Ectodermal cell (in vitro differentiated cells): ENCODE data around the gene MEX3A.

Experiments used
- H3K27ac ChIP-seq: 2 replicates; pipeline ENCODE4 v1.7.0; 2013; ENCODE audit warnings: mild to moderate bottlenecking, low read depth, low read length; ENCODE audit not compliant: insufficient read depth, poor library complexity, severe bottlenecking
- H3K27me3 ChIP-seq: 2 replicates; pipeline ENCODE4 v1.7.0; 2013; ENCODE audit warnings: mild to moderate bottlenecking, low read length; ENCODE audit not compliant: insufficient read depth, control insufficient read depth, poor library complexity, severe bottlenecking
- H3K36me3 ChIP-seq: one replicate; pipeline ENCODE4 v1.7.0; 2013; ENCODE audit warnings: low read length; ENCODE audit not compliant: control insufficient read depth, insufficient read depth
- H3K4me1 ChIP-seq: one replicate; pipeline ENCODE4 v1.7.0; 2013; ENCODE audit warnings: low read length; ENCODE audit not compliant: control insufficient read depth, insufficient read depth
- H3K4me3 ChIP-seq: 2 replicates; pipeline ENCODE4 v1.7.0; 2013; ENCODE audit warnings: low read depth, low read length, control low read depth; ENCODE audit not compliant: insufficient read depth
- H3K9me3 ChIP-seq: 2 replicates; pipeline ENCODE4 v1.7.0; 2013; ENCODE audit warnings: mild to moderate bottlenecking, low read length, moderate library complexity; ENCODE audit not compliant: control insufficient read depth
- WGBS, 2 experiments: methylation state at CpG; one replicate each; pipeline ENCODE4 v1.1.7; 2013; ENCODE audit warnings: missing lambda C conversion rate in 2 of 2; 5-methylcytosine and 5-hydroxymethylcytosine counted together

The MEX3A gene

DNA sequence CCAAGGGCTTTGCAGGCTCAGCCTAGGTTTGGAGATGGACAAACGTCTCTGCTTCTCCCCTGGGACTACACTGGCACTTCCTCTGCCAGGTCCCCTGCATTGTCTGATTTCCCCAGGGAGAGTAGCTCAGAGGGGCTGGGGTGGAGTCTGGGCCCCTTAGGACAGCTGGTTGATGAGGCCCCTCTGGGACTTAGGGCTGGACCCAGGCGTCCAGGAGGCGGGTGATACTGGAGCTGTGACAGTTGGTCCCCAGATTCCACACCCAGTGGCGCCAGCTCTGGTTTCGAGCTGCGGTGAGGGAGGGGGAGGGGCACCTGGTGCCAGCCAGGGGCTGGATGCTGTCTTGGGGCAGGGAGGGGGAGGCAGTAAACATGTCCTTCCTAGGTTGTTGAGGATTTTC is 7.4 kb upstream of the MEX3A start:
- Histone ChIP-seq H3K27me3 (no peaks in the 10 kb centered on the region), H3K4me3 (no peak overlapping the region), H3K9me3 (no peaks in the 10 kb centered on the region), H3K4me1 (peaks cover 16% of the 10 kb centered on the region), H3K27ac (no peak overlapping the region), H3K36me3 (peaks cover 11% of the 10 kb centered on the region)
- 80 to 84% methylated on average over 6 of the region's 6 CpGs for WGBS, 2 experiments

DNA sequence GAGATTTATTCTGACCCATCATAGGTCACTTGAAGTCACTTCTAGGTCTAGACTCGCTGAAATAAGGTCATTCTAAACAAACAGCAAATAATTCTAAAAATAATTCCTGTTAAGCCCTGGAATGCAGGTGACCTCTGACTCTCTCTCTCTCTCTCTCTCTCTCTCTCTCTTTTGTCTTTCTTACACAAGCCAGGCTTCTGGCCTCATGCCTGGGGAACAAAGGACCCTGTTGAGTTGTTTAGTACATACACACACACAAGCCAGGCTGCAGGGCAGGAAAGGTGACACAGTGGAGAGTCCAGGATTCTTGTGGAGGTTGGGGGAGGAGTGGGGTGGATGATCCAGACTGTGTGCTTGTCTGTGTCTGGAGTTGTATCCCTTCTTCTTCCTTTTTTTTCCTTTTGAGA is 4.0 kb upstream of the MEX3A start:
- H3K4me1 ChIP-seq, result peaks cover 16% of the 10 kb centered on the region
- H3K4me3 ChIP-seq, result no peak overlapping the region
- H3K27me3 ChIP-seq, result no peaks in the 10 kb centered on the region
- WGBS, 2 experiments, result 72 to 75% methylated on average over 1 of the region's 1 CpG
- peak overlapping the region; percentile 52 for H3K27ac ChIP-seq
- no peaks in the 10 kb centered on the region for H3K9me3 ChIP-seq
- no peaks in the 10 kb centered on the region for H3K36me3 ChIP-seq

DNA sequence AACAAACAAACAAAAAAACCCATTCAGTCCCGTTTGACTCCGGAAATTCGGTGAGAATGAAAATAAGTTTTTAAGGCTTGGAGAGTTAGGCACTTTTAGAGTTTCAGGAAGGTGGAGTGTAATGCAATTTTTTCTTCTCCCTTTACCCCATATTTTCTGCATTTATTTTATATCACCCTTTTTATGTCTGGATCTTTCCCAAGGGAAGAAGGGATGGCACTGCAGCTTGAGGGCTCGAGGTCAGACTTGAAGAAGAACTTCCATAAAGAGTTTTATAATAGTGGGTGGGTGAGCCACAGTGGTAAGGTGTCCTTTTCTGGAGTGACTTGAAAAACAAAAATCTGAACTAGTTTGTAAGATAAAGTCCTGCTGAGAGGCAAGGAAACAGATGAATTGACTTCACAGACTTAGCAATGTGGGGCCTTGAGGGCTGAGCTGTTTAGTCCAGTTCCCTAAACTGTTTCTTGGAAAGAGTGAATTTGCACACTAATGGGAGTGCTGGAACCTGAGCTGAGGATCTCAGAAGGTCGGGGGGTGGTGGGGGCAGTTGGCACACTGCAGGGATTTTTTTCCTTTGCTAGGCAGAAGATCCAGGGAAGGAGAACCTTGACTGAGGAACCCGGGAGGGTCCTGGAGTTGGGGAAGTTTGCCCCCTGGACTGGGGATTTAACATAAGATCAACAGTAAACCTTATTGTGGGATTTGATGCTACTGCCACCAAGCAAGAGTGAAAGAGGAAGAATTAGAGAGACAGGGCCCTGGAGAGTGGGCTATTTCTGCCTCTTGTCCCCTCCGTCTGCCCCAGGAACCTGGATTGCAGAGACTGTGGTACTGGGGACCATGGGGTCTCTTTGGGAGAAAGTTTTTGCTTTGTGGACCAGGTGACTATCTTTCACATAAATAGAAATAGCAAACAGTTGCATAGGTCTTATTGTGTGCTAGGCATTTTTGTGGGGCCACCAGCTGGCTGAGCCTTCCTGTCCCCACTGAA is 1.8 kb upstream of the MEX3A start:
- Histone ChIP-seq H3K27me3 (no peaks in the 10 kb centered on the region), H3K36me3 (no peaks in the 10 kb centered on the region), H3K9me3 (no peaks in the 10 kb centered on the region), H3K27ac (no peak overlapping the region), H3K4me3 (peak overlapping the region; percentile 65), H3K4me1 (peaks cover 22% of the 10 kb centered on the region)
- 9 to 11% methylated on average over 4 of the region's 7 CpGs for WGBS, 2 experiments

DNA sequence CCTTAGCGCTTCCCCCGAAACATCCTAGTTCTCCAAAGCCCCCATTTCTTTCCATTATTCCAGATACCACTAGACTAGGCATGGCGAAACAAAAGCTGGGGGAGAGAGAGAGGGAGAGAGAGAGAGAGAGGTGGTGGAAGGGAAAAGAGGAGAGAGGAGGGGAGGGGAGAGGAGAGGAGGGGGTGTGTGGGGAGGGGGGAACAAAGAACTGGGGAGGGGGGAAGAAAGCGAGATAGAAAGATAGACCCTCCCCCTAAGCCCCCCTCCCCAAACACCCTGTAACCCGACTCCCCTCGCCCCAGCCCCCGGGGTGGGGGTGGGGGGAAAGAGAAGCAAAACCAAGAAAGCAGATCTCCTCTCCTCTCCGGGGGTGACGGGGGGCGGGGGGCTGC is 352 bp downstream of the MEX3A start:
- Histone ChIP-seq H3K27ac (peak overlapping the region; percentile 99), H3K9me3 (no peaks in the 10 kb centered on the region), H3K4me1 (peaks cover 41% of the 10 kb centered on the region), H3K36me3 (peaks cover 6% of the 10 kb centered on the region), H3K4me3 (peak overlapping the region; percentile 65), H3K27me3 (no peaks in the 10 kb centered on the region)
- 0% methylated on average over 5 to 7 of the region's 10 CpGs for WGBS, 2 experiments

DNA sequence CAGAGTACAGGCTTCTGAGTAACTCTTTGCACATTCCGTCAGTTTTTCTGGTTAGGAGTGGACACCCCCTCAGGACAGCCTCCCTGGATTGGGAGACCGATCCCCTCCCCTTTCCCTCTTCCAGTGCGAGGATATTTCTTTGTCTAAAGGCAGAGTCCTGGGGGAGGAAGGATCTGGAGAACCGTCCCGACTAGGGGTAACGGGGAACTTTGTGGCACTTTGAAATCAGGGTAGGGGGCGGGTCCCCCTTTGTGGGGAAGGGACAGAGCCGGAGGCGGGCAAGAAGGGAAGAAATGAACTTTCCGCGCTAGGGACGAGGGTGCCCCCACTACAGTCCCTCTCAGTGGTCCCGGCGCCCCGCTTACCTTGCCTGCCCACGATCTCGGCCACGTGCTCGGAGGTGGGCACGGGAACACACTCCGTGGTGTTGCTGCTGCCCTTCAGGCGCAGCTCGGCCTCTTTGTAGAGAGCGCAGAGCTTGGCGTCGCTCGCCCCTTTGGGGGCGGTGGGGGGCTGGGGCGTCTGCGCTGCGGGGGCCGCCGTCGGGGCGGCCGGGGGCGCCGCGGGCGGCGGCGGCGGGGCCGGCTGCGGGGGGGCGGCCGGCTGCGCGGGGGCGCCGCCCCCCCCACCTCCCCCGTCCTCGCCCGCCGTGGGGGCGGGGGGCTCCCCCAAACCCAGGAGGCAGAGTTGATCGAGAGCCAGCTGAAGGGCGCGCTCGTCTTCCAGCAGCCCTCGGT is 917 bp downstream of the MEX3A start:
- H3K9me3 ChIP-seq, result no peaks in the 10 kb centered on the region
- peaks cover 41% of the 10 kb centered on the region for H3K4me1 ChIP-seq
- no peaks in the 10 kb centered on the region for H3K27me3 ChIP-seq
- H3K4me3 ChIP-seq, result peak overlapping the region; percentile 65
- H3K36me3 ChIP-seq, result peaks cover 10% of the 10 kb centered on the region
- peak overlapping the region; percentile 99 for H3K27ac ChIP-seq
- WGBS, 2 experiments, result 0% methylated on average over 58 to 61 of the region's 61 CpGs

DNA sequence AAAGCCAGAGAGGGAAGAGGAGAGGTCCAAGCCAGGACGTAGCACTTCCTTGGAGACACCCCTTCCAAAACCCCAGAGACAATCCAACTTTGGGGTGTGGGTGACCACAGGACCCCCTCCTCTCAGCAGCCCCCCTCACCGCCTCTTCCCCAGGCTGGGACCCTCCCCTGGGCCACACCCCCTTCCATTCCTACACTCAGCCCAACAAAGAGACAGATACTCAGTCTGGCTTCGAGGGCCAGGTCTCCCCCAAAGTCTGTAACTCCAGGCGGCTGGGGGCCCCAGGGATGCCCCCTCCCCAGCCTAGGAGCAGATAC is 1.4 kb downstream of the MEX3A start:
- H3K9me3 ChIP-seq, result no peaks in the 10 kb centered on the region
- peak overlapping the region; percentile 79 for H3K27ac ChIP-seq
- peaks cover 12% of the 10 kb centered on the region for H3K36me3 ChIP-seq
- peaks cover 45% of the 10 kb centered on the region for H3K4me1 ChIP-seq
- peak overlapping the region; percentile 65 for H3K4me3 ChIP-seq
- no peaks in the 10 kb centered on the region for H3K27me3 ChIP-seq
- 0% methylated on average over 4 of the region's 4 CpGs for WGBS, 2 experiments

DNA sequence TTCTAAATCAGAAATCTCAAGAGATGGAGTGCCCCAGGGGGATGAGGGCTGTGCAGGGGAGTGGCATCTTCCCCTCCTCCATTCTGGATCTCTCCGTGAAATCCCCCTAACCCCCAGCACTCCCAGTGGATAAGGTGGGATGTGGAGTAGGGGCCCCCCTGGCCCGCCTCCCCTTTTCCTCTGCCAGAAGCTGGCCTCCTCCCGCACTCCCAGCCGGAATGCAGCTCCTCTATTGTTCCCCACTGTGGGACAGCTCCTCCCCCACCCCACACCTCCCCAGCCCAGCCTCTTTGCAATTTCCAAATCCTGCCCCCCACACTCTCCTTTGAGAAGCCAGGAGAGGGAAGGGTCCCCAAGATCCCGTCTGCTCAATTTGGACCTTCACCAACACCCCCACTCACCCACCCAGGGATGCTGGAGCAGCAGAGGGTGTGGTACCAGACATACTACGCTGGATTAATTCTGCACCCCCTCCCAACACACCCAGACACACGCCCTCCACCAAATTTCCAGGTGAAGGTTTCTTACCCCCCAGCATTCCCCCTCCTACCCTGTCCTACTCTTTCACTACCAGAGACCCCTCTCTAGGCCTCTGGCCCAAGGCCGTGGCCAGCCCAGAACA is 1.9 kb downstream of the MEX3A start:
- no peaks in the 10 kb centered on the region for H3K9me3 ChIP-seq
- H3K36me3 ChIP-seq, result peaks cover 16% of the 10 kb centered on the region
- WGBS, 2 experiments, result 0% methylated on average over 7 to 8 of the region's 8 CpGs
- peak overlapping the region; percentile 65 for H3K4me3 ChIP-seq
- H3K27ac ChIP-seq, result peak overlapping the region; percentile 79
- peaks cover 48% of the 10 kb centered on the region for H3K4me1 ChIP-seq
- H3K27me3 ChIP-seq, result no peaks in the 10 kb centered on the region

DNA sequence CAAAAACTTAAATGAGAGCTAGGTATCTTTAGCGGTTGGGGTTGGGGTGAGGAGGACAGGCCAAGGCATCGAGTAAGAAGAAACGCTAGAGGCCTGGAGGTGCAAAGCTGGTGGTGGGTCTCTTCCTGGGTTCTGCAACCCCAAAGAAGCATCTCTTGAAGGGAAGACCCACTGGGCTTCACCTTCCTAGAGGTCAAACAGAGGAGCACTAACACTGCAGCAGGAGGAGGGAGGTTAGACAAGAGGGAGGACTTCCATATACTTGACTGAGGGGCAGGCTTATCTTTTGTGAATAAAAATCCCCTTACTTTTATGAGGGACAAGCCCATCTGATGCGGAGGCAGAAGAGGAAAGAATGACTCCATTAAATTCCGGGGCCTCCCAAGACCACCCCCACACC is 2.5 kb downstream of the MEX3A start:
- 52 to 57% methylated on average over 5 of the region's 5 CpGs for WGBS, 2 experiments
- no peaks in the 10 kb centered on the region for H3K27me3 ChIP-seq
- H3K4me1 ChIP-seq, result peaks cover 49% of the 10 kb centered on the region
- H3K4me3 ChIP-seq, result peak overlapping the region; percentile 65
- H3K27ac ChIP-seq, result no peak overlapping the region
- H3K9me3 ChIP-seq, result no peaks in the 10 kb centered on the region
- peaks cover 16% of the 10 kb centered on the region for H3K36me3 ChIP-seq

DNA sequence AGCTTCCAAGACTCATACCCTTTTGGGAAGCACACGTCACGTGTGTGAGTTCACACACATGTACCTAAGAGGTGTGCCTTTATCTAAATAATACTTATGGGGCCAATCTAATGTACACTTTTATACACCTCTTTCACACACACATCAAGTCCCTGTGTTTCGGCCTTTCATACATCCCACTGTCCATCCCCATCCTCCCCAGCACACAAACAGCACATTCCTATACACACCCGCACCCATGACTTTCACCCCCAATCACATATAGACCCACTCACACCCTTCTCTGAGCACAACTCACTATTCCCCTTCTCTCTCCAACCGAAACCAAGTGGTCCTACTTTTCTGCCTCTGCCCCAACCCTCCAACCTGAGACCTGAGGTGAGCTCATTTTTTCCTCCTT is 3.5 kb downstream of the MEX3A start:
- WGBS, 2 experiments, result 75% methylated on average over 5 of the region's 5 CpGs
- Histone ChIP-seq H3K27me3 (no peaks in the 10 kb centered on the region), H3K27ac (peak overlapping the region; percentile 9), H3K9me3 (no peaks in the 10 kb centered on the region), H3K36me3 (peaks cover 16% of the 10 kb centered on the region), H3K4me3 (peak overlapping the region; percentile 65), H3K4me1 (peaks cover 56% of the 10 kb centered on the region)

DNA sequence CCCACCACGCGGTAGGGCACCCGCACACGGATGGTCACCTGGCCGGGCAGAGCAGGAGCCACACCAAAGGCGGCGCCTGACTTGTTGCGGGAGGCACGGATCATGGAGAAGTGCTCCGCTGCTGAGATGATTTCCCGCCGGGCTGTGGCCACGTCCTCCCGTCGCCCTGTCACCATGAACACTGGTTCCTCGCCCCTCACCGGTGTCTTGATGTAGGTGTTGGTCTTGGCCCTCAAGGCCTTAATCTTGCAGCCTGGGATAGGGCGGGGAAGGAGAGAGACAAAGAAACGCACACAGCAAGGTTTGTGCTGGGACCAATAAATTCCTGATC is 4.9 kb downstream of the MEX3A start:
- peaks cover 67% of the 10 kb centered on the region for H3K4me1 ChIP-seq
- H3K4me3 ChIP-seq, result peak overlapping the region; percentile 29
- WGBS, 2 experiments, result 75 to 81% methylated on average over 19 of the region's 19 CpGs
- peaks cover 22% of the 10 kb centered on the region for H3K36me3 ChIP-seq
- H3K27ac ChIP-seq, result peak overlapping the region; percentile 11
- no peaks in the 10 kb centered on the region for H3K27me3 ChIP-seq
- H3K9me3 ChIP-seq, result no peaks in the 10 kb centered on the region
